ENCODE measurements around the gene ACKR2.
"Not testable (repeated sequence)": the region's sequence is repeated elsewhere in the genome, so short reads cannot be mapped to it uniquely, and the experiment has no call there.

The ACKR2 gene

GRCh38 chr3:42801048-42801620 is 8.1 kb upstream of the ACKR2 start:
- H3K27ac ChIP-seq = no peak overlapping the region
- no peak for DNase-seq (ENCODE audit: low read depth, low spot score)

- DNase-seq (ENCODE audit: low read depth, low spot score) = no peak
- H3K27ac ChIP-seq = no peak overlapping the region
Observed at GRCh38 chr3:42801784-42802183, 7.5 kb upstream of the ACKR2 start.

GRCh38 chr3:42802876-42803413 is 6.3 kb upstream of the ACKR2 start:
- H3K27ac ChIP-seq = peak overlapping the region; percentile 86
- no peak for DNase-seq (ENCODE audit: low read depth, low spot score)

GRCh38 chr3:42803414-42804105 is 5.7 kb upstream of the ACKR2 start:
- DNase-seq (ENCODE audit: low read depth, low spot score) = no peak
- peak overlapping the region; percentile 86 for H3K27ac ChIP-seq

- peak within 1 kb of the TSS; percentile 86 for H3K27ac ChIP-seq
- DNase-seq (ENCODE audit: low read depth, low spot score) = peak; percentile 84
Observed at GRCh38 chr3:42804106-42804830, 5.0 kb upstream of the ACKR2 start, which contains the start of gene HIGD1A. HIGD1A (minus strand) TSS chr3:42804490; CDS start chr3:42794253, 10,237 bp downstream.

GRCh38 chr3:42804831-42805132 is 4.5 kb upstream of the ACKR2 start:
- DNase-seq (ENCODE audit: low read depth, low spot score) = no peak
- peak overlapping the region; percentile 86 for H3K27ac ChIP-seq

GRCh38 chr3:42805141-42805821 is 4.0 kb upstream of the ACKR2 start:
- DNase-seq (ENCODE audit: low read depth, low spot score) = no peak
- H3K27ac ChIP-seq = no peak overlapping the region

- no peak for DNase-seq (ENCODE audit: low read depth, low spot score)
- no peak overlapping the region for H3K27ac ChIP-seq
Observed at GRCh38 chr3:42807929-42808328, 1.3 kb upstream of the ACKR2 start.

GRCh38 chr3:42810706-42811105 is 1.5 kb downstream of the ACKR2 start:
- DNase-seq (ENCODE audit: low read depth, low spot score) = not testable (repeated sequence)
- H3K27ac ChIP-seq = peak overlapping the region; percentile 58

- DNase-seq (ENCODE audit: low read depth, low spot score) = not testable (repeated sequence)
- H3K27ac ChIP-seq = peak overlapping the region; percentile 58
Observed at GRCh38 chr3:42811118-42811883, 2.1 kb downstream of the ACKR2 start.

- no peak for DNase-seq (ENCODE audit: low read depth, low spot score)
- peak overlapping the region; percentile 62 for H3K27ac ChIP-seq
Observed at GRCh38 chr3:42814246-42814645, 5.0 kb downstream of the ACKR2 start.

GRCh38 chr3:42814914-42815507 is 5.8 kb downstream of the ACKR2 start:
- H3K27ac ChIP-seq = peak overlapping the region; percentile 62

GRCh38 chr3:42815826-42816225 is 6.6 kb downstream of the ACKR2 start:
- peak overlapping the region; percentile 62 for H3K27ac ChIP-seq
- no peak for DNase-seq (ENCODE audit: low read depth, low spot score)

More at GRCh38 chr3:42814914-42815507, 5.8 kb downstream of the ACKR2 start:
- DNase-seq (ENCODE audit: low read depth, low spot score) = no peak

GRCh38 chr3:42819351-42819965 is 10.2 kb downstream of the ACKR2 start:
- H3K27ac ChIP-seq = peak overlapping the region; percentile 83
- no peak for DNase-seq (ENCODE audit: low read depth, low spot score)

- DNase-seq (ENCODE audit: low read depth, low spot score) = no peak
- peak overlapping the region; percentile 83 for H3K27ac ChIP-seq
Observed at GRCh38 chr3:42820746-42821051, 11.5 kb downstream of the ACKR2 start.

GRCh38 chr3:42822828-42823227 is 13.6 kb downstream of the ACKR2 start:
- peak overlapping the region; percentile 91 for H3K27ac ChIP-seq
- DNase-seq (ENCODE audit: low read depth, low spot score) = no peak

GRCh38 chr3:42823351-42823750 is 14.1 kb downstream of the ACKR2 start:
- H3K27ac ChIP-seq = peak overlapping the region; percentile 91

GRCh38 chr3:42826141-42826540 is 16.9 kb downstream of the ACKR2 start:
- H3K27ac ChIP-seq = peak overlapping the region; percentile 55
- no peak for DNase-seq (ENCODE audit: low read depth, low spot score)

More at GRCh38 chr3:42823351-42823750, 14.1 kb downstream of the ACKR2 start:
- DNase-seq (ENCODE audit: low read depth, low spot score) = peak; percentile 97

GRCh38 chr3:42827023-42827422 is 17.8 kb downstream of the ACKR2 start:
- peak overlapping the region; percentile 55 for H3K27ac ChIP-seq
- DNase-seq (ENCODE audit: low read depth, low spot score) = no peak
